ENCODE measurements around the gene CRACDL.

The CRACDL gene

DNA sequence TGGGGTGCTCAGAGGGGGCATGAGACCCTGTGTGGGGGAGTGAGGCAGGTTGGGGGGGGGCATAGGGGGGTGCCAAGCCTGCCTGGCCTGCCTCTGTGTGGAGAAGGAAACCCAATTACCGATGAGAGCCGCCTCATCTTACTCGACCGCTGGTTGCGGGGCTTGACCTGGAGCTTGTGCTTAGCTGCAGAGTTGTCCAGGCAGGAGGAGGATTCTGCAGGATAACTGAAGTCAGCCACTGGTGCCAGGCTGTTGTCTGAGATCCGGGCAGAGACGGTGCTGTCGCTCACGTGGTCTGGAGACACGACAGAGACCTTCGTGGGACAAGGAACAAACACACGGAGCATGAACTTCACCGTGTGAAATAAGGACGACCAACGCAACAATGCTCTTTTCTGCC, 109.2 kb downstream of the CRACDL start:
- ChIA-PET CTCF (no interaction called here), POLR2A (no interaction called here)
- no peak for DNase-seq (ENCODE audit: extremely low spot score)
- TF ChIP-seq BHLHE40 (IDR thresholded peaks at IDR 0.05; ENCODE audit: borderline replicate concordance) (no peak), NFRKB (IDR thresholded peaks at IDR 0.05) (no peak), ARNT (IDR thresholded peaks at IDR 0.05) (no peak), ELF4 (IDR thresholded peaks at IDR 0.05) (no peak), LEF1 (IDR thresholded peaks at IDR 0.05; ENCODE audit: borderline replicate concordance) (no peak), FOXK2 (IDR thresholded peaks at IDR 0.05) (no peak), FOXA1 (IDR thresholded peaks at IDR 0.05) (no peak), L3MBTL2 (conservative IDR thresholded peaks at IDR 0.05) (no peak), TARDBP (IDR thresholded peaks at IDR 0.05) (no peak), ZNF384 (IDR thresholded peaks at IDR 0.05) (no peak), FOXM1 (IDR thresholded peaks at IDR 0.05; ENCODE audit: borderline replicate concordance) (no peak), SP1 (IDR thresholded peaks at IDR 0.05) (no peak)
- TF ChIP-seq, protein P1, sequence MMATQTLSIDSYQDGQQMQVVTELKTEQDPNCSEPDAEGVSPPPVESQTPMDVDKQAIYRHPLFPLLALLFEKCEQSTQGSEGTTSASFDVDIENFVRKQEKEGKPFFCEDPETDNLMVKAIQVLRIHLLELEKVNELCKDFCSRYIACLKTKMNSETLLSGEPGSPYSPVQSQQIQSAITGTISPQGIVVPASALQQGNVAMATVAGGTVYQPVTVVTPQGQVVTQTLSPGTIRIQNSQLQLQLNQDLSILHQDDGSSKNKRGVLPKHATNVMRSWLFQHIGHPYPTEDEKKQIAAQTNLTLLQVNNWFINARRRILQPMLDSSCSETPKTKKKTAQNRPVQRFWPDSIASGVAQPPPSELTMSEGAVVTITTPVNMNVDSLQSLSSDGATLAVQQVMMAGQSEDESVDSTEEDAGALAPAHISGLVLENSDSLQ (IDR thresholded peaks at IDR 0.05), result no peak

DNA sequence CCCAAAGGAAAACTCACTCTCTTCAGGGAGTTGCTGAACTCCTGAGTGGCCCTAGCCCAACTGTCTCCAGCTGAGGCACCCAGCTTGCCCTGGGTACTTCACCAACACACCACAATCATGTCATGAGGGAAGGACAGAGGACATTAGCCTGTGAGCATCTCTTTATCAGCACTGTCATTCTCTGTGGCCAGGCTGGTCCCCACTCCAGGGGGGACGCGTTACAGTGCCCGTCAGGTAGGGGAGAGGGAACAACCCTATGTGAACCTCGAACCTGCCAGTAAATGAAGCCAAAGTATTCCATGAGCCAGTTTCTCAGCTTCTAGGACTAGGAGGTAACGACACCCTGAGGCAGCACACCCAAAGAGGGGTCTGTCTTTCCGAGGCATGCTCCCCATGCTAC, 110.2 kb downstream of the CRACDL start:
- CTCF ChIA-PET, result no interaction called here
- DNase-seq (ENCODE audit: extremely low spot score), result no peak
- TF ChIP-seq FOXA1 (IDR thresholded peaks at IDR 0.05) (no peak), FOXK2 (IDR thresholded peaks at IDR 0.05) (no peak), L3MBTL2 (conservative IDR thresholded peaks at IDR 0.05) (no peak), ZNF384 (IDR thresholded peaks at IDR 0.05) (no peak), TARDBP (IDR thresholded peaks at IDR 0.05) (no peak), ELF4 (IDR thresholded peaks at IDR 0.05) (no peak), SUZ12 (IDR thresholded peaks at IDR 0.05) (no peak)

DNA sequence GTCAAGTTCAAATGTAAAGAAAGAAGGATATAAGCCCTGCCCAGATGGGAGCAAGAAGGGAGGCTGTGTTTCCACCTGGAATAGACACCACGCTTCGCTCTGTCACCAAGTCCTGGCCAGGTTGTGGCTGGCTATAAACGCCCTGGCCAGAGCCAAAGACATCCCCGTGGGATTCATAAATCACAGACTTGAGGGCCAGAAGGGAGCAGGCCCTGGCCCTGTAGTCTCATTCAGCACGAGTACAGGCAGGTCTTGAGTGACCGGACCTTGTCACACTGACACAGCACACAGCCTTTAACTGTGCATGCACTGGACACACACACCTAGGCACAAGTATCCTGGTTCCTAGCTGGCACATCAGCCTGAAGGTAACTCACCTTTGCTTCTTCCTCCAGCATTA, 110.6 kb downstream of the CRACDL start:
- POLR2A ChIA-PET, result no interaction called here
- CTCF ChIA-PET, result no interaction called here
- DNase-seq (ENCODE audit: extremely low spot score), result no peak
- no peak for TF ChIP-seq NFRKB (IDR thresholded peaks at IDR 0.05)
- TF ChIP-seq CTBP1 (IDR thresholded peaks at IDR 0.05; ENCODE audit: borderline replicate concordance), result no peak
- TF ChIP-seq L3MBTL2 (conservative IDR thresholded peaks at IDR 0.05), result no peak

More for the DNA sequence above, 110.2 kb downstream of the CRACDL start:
- POLR2A ChIA-PET, result no interaction called here

DNA sequence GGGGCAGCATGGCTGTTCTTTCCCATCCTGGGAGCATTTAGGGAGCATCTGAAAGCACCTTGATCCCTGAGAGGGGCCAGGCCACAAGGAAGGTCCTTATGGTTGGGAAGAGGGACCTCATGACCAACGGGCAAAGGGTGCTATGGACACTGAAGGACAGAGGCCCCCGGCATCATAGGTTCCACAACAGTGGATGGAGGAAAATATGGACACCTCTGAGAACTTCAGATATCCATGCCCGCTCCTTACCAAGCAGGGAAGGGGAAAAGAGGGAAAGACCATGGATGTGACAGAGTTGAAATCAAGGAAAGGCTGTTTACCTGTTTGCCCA, 111.0 kb downstream of the CRACDL start:
- ChIA-PET CTCF (interaction anchor here (1.1 kb wide), 1 partner anchor 1437 kb away, joined by 3 read pairs; no protein-coding TSS in a partner anchor), POLR2A (no interaction called here)
- DNase-seq (ENCODE audit: extremely low spot score), result no peak
- TF ChIP-seq ELF4 (IDR thresholded peaks at IDR 0.05), result no peak
- TF ChIP-seq ARNT (IDR thresholded peaks at IDR 0.05), result no peak
- no peak for TF ChIP-seq FOXK2 (IDR thresholded peaks at IDR 0.05)
- no peak for TF ChIP-seq TARDBP (IDR thresholded peaks at IDR 0.05)
- no peak for TF ChIP-seq HDGF (IDR thresholded peaks at IDR 0.05; ENCODE audit: borderline replicate concordance)
- no peak for TF ChIP-seq SP1 (IDR thresholded peaks at IDR 0.05)
- no peak for TF ChIP-seq FOXM1 (IDR thresholded peaks at IDR 0.05; ENCODE audit: borderline replicate concordance)
- no peak for TF ChIP-seq ZNF384 (IDR thresholded peaks at IDR 0.05)

DNA sequence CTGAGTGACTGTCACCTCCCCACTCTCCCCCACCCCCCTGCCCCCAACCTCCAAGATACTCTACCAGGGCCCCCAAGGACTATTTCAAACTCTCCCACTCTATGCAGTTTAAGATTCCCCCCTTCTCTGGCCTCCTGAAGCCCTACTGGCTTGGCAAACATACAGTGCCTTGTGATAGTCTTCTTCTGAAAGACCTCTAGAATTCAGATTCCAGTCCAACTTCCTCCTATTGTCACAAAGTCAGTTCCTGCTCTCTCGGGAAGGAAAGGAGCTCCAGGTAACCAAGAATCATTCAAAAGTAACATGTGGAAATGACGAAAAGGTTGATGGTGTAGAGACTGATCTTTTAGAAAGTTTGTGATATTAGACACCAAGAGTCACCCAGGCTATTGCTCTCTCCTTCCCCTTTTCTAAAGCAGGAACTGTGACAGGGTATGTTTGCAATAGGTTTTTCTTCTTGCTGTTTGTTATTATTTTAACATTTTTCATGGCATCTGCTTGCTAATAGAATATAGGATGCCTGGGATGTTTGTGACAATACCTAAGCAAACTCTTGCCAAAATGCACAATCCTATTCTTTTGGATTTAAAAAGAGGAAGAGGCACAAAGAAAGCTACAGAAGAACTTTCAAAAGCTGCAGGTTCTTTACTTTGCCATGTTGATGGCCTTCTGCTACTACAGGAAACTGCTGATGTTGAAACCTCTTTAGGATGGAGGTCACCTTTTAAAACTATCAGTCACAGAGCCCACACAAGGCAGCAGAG, 111.6 kb downstream of the CRACDL start:
- ChIA-PET CTCF (interaction anchor here (1.1 kb wide), 1 partner anchor 1438 kb away, joined by 3 read pairs; no protein-coding TSS in a partner anchor), POLR2A (no interaction called here)
- DNase-seq (ENCODE audit: extremely low spot score), result no peak
- TF ChIP-seq LEF1 (IDR thresholded peaks at IDR 0.05; ENCODE audit: borderline replicate concordance) (no peak), SUZ12 (IDR thresholded peaks at IDR 0.05) (no peak), FOXM1 (IDR thresholded peaks at IDR 0.05; ENCODE audit: borderline replicate concordance) (no peak), CTBP1 (IDR thresholded peaks at IDR 0.05; ENCODE audit: borderline replicate concordance) (no peak), NFRKB (IDR thresholded peaks at IDR 0.05) (no peak), FOXK2 (IDR thresholded peaks at IDR 0.05) (no peak), TARDBP (IDR thresholded peaks at IDR 0.05) (no peak), L3MBTL2 (conservative IDR thresholded peaks at IDR 0.05) (no peak), ARNT (IDR thresholded peaks at IDR 0.05) (no peak), FOXA1 (IDR thresholded peaks at IDR 0.05) (no peak), ZNF384 (IDR thresholded peaks at IDR 0.05) (no peak)

DNA sequence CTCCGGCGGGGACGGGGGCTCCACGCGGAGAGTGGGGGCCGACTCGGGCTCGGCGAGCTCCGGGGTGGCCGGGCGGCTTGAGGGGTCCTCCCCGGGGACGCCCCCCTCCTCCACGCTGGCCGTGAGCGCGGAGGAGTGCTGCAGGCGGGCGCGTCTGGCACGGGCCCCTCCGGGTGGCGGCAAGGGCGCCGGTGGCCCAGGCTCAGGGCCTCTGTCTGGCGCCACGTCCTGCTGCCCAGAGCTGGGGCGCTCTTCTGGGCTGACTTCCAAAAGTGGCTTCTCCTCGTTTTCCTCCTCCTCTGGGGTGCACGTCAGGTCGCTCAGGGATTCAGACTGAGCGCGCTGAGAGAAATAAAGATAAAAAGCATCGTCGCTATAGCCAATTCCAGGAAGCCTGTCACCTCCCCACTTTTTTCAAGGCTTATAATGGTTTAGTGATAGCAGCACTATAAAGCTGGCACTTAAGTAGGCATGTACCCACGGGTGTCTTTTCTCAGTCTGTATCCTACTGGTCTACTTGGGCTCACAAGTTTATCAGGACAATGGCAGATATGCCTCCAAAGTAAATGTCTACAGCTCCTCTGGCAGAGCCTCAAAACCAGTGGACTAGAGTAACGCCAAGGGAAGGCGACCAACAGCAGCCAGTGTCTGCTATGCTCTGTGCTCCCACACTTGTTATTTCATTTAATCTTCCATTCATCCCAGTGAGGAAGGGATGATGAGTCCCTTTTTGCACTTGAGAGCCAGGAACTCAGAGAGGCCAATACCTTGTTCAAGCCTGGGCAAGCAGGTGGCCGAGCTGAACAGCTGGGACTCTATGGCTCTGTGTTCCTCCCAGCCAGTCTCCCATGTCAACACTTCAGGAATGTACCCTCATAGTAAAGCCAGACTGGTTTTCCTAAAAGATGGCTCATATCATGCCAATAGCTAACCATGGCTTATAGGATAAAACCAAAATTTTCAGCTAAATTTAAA, 112.5 kb downstream of the CRACDL start:
- ChIA-PET CTCF (interaction anchor here (1.1 kb wide), 1 partner anchor 1439 kb away, joined by 3 read pairs; no protein-coding TSS in a partner anchor), POLR2A (no interaction called here)
- TF ChIP-seq L3MBTL2 (conservative IDR thresholded peaks at IDR 0.05) (no peak), FOXA1 (IDR thresholded peaks at IDR 0.05) (no peak), FOXM1 (IDR thresholded peaks at IDR 0.05; ENCODE audit: borderline replicate concordance) (no peak), FOXK2 (IDR thresholded peaks at IDR 0.05) (no peak), LEF1 (IDR thresholded peaks at IDR 0.05; ENCODE audit: borderline replicate concordance) (no peak), BHLHE40 (IDR thresholded peaks at IDR 0.05; ENCODE audit: borderline replicate concordance) (no peak), SUZ12 (IDR thresholded peaks at IDR 0.05) (no peak), TARDBP (IDR thresholded peaks at IDR 0.05) (no peak), NFRKB (IDR thresholded peaks at IDR 0.05) (no peak), HDGF (IDR thresholded peaks at IDR 0.05; ENCODE audit: borderline replicate concordance) (no peak), CTBP1 (IDR thresholded peaks at IDR 0.05; ENCODE audit: borderline replicate concordance) (no peak), ZNF384 (IDR thresholded peaks at IDR 0.05) (no peak), SP1 (IDR thresholded peaks at IDR 0.05) (no peak)
- TF ChIP-seq, protein P1 (IDR thresholded peaks at IDR 0.05), result no peak
- no peak for DNase-seq (ENCODE audit: extremely low spot score)

All from HEK293T (cell line).